AG09319 (cell line): ENCODE results near the gene RPL19.
A peak's percentile ranks its signal among the peaks of the same experiment; 100 is the strongest.
"Not testable (repeated sequence)": the region's sequence is repeated elsewhere in the genome, so short reads cannot be mapped to it uniquely, and the experiment has no call there.

Experiments
- DNase-seq: peaks from one replicate; pipeline ENCODE4 v3.0.0-alpha.2; 2010; ENCODE audit warnings: low read depth; ENCODE audit errors: extremely low read depth
- CTCF ChIP-seq: IDR thresholded peaks from 2 replicates; pipeline ENCODE4 v1.5.1; 2011; ENCODE audit warnings: low read depth, mild to moderate bottlenecking, inconsistent platforms, low read length, moderate library complexity

RPL19 gene

DNA sequence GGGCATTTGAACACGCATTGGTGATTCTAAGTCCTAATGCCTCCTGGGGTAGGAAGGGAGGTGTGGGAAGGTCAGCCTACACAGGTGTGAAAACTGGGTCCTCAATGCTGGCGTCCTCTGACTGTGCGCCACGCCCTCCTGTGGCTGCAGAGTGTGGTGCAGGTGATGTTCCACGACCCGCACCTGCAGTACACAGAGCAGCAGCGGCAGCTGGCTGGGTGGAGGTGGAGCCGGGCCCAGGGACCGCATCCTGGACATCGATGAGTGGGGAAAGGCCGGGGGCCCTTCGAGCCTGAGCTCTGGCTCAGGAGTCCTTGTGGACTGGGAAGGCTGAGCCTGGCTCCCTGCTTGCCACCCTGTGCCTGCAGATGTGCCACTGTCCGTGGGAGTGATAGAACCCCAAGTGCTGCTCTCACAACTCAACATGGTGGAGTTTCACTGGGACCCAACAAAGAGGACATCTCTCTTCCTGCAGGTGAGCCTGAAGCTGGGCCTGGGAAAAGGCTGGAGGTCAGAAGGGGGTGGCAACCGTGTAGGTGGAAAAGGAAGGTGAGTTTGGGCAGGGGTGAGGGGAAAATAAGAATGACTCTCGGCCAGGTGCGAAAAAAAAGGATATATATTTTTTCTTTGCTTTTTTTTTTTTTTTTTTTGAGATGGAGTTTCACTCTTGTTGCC, 39.7 kb downstream of the RPL19 start:
- TF ChIP-seq CTCF = peak; percentile 46
- no peak for DNase-seq

- DNase-seq = no peak
- no peak for TF ChIP-seq CTCF
Observed at GRCh38 chr17:39240631-39241030, 40.5 kb downstream of the RPL19 start.

DNA sequence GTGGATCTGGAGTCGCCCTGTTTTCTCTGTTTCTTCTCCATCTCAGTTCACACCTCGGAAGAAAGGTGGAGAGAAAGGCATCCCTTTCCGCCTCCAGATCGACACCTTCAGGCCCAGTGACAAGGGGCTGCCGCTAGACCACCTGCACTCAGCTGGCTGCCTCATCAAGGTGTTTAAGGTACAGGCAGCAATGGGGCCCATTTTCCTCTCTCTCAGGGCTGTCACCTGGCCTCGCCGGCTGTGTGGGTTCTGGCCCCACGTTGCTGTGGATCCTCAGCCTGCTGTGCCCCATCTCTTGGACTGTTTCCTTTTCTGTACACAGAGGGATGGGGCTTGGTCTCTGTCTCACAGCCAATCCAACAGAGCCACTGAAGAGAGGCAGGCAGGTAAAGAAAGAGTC, 43.1 kb downstream of the RPL19 start:
- no peak for DNase-seq
- TF ChIP-seq CTCF = no peak

DNA sequence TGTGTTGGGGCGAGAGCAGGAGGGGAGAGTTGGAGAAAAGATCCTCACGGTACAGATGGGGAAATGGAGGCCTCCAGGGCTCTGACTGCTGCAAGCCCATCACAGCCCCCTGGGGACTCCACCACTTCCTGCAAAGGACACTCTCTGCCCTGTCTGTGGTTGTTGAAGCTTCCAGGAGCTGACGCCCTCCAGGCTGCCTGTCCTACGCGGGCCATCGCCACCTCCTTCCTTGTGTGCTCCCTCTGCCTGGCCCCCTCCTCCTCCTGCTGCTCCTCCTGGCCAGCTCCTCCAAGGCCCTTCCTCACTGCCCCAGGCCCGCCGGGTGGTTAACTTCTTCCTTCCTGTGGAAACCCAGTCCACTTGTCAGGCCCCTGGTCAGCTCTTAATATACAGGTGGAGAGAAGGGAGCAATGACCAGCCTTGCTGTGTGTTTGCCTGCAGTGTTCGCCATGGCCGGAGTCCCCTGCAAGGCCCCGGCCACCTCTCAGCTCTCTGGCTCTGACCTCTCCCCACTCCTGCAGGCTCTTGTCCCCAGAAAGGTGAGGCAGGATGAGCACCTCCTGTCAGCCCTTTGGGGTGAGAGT, 44.0 kb downstream of the RPL19 start:
- TF ChIP-seq CTCF = no peak
- no peak for DNase-seq

GRCh38 chr17:39244600-39245570, 44.8 kb downstream of the RPL19 start:
- TF ChIP-seq CTCF = peak; percentile 97
- peak; percentile 46 for DNase-seq

- TF ChIP-seq CTCF = no peak
- no peak for DNase-seq
Observed at GRCh38 chr17:39246274-39246673, 46.2 kb downstream of the RPL19 start.

GRCh38 chr17:39250076-39250475, 50.0 kb downstream of the RPL19 start:
- not testable (repeated sequence) for DNase-seq
